Bronchial epithelial cell (primary cell): ENCODE data around the gene ATP23. TPM values are rescaled to one million over a fixed set of nuclear protein-coding genes. Genes with fewer than 3 reads are reported as not detected.
A peak's percentile ranks its signal among the peaks of the same experiment; 100 is the strongest.

Experiments used
- DNase-seq: peaks from one replicate; pipeline ENCODE4 v3.0.0-alpha.2; 2010; ENCODE audit warnings: low read depth
- FAIRE-seq: peaks from 2 replicates; lab custom pipeline; 2011; peaks lifted over from hg19 to GRCh38; lab: Jason Lieb, UNC
- H3K27me3 ChIP-seq: 2 replicates; pipeline ENCODE4 v1.5.1; 2011; ENCODE audit warnings: low read length; ENCODE audit not compliant: control insufficient read depth, insufficient read depth
- H3K36me3 ChIP-seq: 2 replicates; pipeline ENCODE4 v1.5.1; 2011; ENCODE audit warnings: low read length; ENCODE audit not compliant: control insufficient read depth, insufficient read depth
- H3K4me3 ChIP-seq: 2 replicates; pipeline ENCODE4 v1.5.1; 2011; ENCODE audit warnings: mild to moderate bottlenecking, low read depth, low read length, control low read depth
- CTCF ChIP-seq: IDR thresholded peaks from 2 replicates; pipeline ENCODE4 v1.5.1; 2011; ENCODE audit warnings: mild to moderate bottlenecking, moderate library complexity, low read length, control low read depth, inconsistent platforms; ENCODE audit not compliant: insufficient read depth, severe bottlenecking
- total RNA-seq: library from RNA; depleted of rRNA; stranded (reverse); fragments of >200 nt; gene quantifications from 2 replicates; pipeline ENCODE4 v1.2.1, GENCODE V29; 2014

The ATP23 gene
- 6.6 and 10.8 TPM in 2 replicates for total RNA-seq

- DNase-seq (peak; percentile 82), FAIRE-seq (no peak)
- TF ChIP-seq CTCF, result no peak
- Histone ChIP-seq H3K27me3 (no peaks in the 10 kb centered on the region), H3K4me3 (peak within 1 kb of the TSS; percentile 47), H3K36me3 (no peaks in the 10 kb centered on the region)
Observed at GRCh38 chr12:57941165-57941894, at the start of gene ATP23. ATP23 (plus strand) TSS chr12:57941567; CDS start chr12:57941702, 135 bp downstream.

GRCh38 chr12:57892232-57892972, 49.0 kb upstream of the ATP23 start:
- no peak overlapping the region for H3K4me3 ChIP-seq
- H3K27me3 ChIP-seq, result no peaks in the 10 kb centered on the region
- no peaks in the 10 kb centered on the region for H3K36me3 ChIP-seq
- no peak for TF ChIP-seq CTCF
- FAIRE-seq, result no peak
- DNase-seq, result no peak

- FAIRE-seq (no peak), DNase-seq (peak; percentile 16)
- Histone ChIP-seq H3K4me3 (no peak overlapping the region), H3K36me3 (no peaks in the 10 kb centered on the region), H3K27me3 (no peaks in the 10 kb centered on the region)
- no peak for TF ChIP-seq CTCF
Observed at GRCh38 chr12:57893431-57894353, 47.7 kb upstream of the ATP23 start.

GRCh38 chr12:57894399-57895292, 46.7 kb upstream of the ATP23 start:
- no peak for DNase-seq
- no peak for TF ChIP-seq CTCF
- FAIRE-seq, result no peak

More at GRCh38 chr12:57894399-57895292, 46.7 kb upstream of the ATP23 start:
- no peaks in the 10 kb centered on the region for H3K27me3 ChIP-seq
- no peaks in the 10 kb centered on the region for H3K36me3 ChIP-seq
- no peak overlapping the region for H3K4me3 ChIP-seq
